Right lobe of liver (tissue), 4 donors: ENCODE results near the gene MFAP5.

Source experiments
- POLR2A ChIP-seq: fragments of 450-650 bp; IDR thresholded peaks from one replicate; pipeline ENCODE4 v1.6.1; 2017; ENCODE audit warnings: antibody characterized with exemption, mild to moderate bottlenecking
- TF ChIP-seq, protein P1 (sequence below), 4 donors: fragments of 200-600 bp in 3 of 4; fragments of 450-650 bp in 1 of 4; IDR thresholded peaks; one replicate each; pipeline versions ENCODE4 v1.5.1 to v1.8.0; 2016 to 2022; ENCODE audit warnings: antibody characterized with exemption in 4 of 4, mild to moderate bottlenecking in 2 of 4
- donor health status: DM: no; HTN: no; CAD: no.
- donor health status: DM: no; HTN: no; CAD: no.
- donor health status: DM: no; HTN: yes; CAD: no.

DNA sequence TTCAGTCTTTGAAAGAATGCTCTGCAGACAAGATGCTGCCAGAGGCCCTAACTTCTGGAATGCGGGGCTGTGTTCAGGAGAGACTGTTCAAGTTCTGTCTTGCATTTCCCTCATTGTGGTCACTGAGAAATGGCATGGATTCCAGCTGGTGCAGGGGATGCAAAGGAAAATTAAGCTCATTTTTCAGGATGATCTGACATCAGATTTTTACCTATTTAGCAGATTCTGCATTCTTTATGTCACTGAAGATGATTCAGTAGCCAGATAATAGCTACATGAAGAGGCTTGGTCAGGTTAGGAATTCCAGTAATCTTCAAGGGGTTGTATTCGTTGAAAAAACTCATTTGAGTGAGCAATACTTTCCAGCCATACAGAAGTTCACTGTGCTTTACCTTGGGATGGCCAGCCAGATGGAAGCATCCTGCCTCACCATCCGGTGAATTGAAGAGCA, 16.1 kb upstream of the MFAP5 start:
- TF ChIP-seq POLR2A, result no peak
- TF ChIP-seq, protein P1, sequence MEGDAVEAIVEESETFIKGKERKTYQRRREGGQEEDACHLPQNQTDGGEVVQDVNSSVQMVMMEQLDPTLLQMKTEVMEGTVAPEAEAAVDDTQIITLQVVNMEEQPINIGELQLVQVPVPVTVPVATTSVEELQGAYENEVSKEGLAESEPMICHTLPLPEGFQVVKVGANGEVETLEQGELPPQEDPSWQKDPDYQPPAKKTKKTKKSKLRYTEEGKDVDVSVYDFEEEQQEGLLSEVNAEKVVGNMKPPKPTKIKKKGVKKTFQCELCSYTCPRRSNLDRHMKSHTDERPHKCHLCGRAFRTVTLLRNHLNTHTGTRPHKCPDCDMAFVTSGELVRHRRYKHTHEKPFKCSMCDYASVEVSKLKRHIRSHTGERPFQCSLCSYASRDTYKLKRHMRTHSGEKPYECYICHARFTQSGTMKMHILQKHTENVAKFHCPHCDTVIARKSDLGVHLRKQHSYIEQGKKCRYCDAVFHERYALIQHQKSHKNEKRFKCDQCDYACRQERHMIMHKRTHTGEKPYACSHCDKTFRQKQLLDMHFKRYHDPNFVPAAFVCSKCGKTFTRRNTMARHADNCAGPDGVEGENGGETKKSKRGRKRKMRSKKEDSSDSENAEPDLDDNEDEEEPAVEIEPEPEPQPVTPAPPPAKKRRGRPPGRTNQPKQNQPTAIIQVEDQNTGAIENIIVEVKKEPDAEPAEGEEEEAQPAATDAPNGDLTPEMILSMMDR (IDR thresholded peaks at IDR 0.05), result no peak
